ENCODE results near the gene FCAR.
"Not testable (repeated sequence)": the region's sequence is repeated elsewhere in the genome, so short reads cannot be mapped to it uniquely, and the experiment has no call there.

FCAR gene

DNA sequence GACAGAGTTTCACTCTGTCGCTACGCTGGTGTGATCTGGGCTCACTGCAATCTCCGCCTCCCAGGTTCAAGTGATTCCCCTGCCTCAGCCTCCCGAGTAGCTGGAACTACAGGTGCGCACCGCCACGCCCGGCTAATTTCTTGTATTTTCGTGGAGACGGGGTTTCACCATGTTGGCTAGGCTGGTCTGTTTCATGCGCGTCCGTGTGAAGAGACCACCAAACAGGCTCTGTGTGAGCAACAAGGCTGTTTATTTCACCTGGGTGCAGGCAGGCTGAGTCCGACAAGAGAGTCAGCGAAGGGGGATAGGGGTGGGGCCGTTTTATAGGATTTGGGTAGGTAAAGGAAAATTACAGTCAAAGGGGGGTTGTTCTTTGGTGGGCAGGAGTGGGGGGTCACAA, 20.1 kb downstream of the FCAR start:
- not testable (repeated sequence) for DNase-seq (ENCODE audit: low read depth)

GRCh38 chr19:54896036-54896435, 22.0 kb downstream of the FCAR start:
- no peak for DNase-seq (ENCODE audit: low read depth)

DNA sequence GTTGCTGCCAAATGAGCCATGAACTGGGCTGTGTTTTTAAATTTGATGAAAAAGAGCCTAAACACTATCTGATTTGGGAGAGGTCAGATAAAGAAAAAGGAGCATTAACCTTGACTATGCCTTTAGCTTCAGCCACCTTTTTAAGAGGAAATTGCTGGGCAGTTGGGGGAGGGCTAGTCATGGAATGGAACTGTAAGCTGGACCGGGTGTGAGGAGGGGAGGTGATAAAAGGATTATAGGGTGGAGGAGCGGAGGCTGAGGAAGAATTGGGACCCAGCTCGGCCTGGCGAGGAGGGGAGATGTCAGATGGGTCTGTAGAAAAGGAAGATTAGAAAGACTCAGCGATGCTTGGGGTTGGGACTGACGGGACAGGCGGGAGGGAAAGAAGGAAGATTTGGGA, 24.6 kb downstream of the FCAR start:
- not testable (repeated sequence) for DNase-seq (ENCODE audit: low read depth)

- not testable (repeated sequence) for DNase-seq (ENCODE audit: low read depth)
Observed at GRCh38 chr19:54899646-54900045, 25.6 kb downstream of the FCAR start.

GRCh38 chr19:54901153-54901552, 27.1 kb downstream of the FCAR start:
- DNase-seq (ENCODE audit: low read depth): not testable (repeated sequence)

DNA sequence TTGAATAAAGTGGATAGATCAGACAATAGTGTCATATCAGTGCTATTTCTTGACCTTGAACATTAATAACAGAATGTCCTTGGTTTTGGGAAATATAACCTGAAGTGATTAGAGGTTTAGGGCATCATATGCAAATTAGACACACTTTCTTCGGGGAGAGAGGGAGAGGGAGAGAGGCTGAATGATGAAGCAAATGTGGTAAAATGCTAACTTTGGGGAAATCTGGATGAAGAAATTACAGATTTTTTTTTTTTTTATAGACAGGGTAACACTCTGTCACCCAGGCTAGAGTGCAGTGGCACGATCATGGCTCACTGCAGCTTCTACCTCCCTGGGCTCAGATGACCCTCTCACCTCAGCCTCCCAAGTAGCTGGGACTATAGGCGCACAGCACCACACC, 28.0 kb downstream of the FCAR start:
- DNase-seq (ENCODE audit: low read depth): no peak

DNA sequence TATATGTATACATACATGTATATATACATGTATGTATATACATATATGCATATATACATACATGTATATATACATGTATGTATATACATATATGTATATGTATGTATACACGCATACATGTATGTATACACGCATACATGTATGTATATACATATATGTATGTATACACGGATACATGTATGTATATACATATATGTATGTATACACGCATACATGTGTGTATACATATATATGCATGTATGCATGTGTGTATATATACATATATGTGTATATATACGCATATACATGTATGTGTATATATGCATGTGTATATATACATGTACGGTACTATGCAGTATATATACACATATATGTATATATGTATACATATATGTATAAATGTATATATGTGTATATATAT, 29.3 kb downstream of the FCAR start:
- DNase-seq (ENCODE audit: low read depth): no peak

- not testable (repeated sequence) for DNase-seq (ENCODE audit: low read depth)
Observed at GRCh38 chr19:54904261-54904660, 30.2 kb downstream of the FCAR start.

DNA sequence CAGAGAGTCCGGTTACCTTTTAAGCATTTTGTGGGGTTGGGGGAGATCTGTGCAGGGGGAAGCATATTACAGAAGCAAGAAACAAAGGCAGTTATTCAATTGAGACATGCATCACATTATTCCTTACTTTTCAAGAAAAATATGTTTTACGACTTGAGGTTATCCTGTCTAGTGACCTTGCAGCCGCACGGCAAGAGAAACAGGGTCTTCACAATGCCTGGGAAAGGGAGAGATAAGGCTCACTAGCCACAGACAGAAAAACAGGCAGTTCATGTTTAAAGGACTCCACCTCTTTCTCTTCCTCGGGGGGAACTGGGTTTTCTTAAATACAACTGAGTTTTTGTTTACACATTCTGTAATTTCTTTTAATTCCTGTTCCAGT, 31.4 kb downstream of the FCAR start:
- DNase-seq (ENCODE audit: low read depth): peak; percentile 27

DNA sequence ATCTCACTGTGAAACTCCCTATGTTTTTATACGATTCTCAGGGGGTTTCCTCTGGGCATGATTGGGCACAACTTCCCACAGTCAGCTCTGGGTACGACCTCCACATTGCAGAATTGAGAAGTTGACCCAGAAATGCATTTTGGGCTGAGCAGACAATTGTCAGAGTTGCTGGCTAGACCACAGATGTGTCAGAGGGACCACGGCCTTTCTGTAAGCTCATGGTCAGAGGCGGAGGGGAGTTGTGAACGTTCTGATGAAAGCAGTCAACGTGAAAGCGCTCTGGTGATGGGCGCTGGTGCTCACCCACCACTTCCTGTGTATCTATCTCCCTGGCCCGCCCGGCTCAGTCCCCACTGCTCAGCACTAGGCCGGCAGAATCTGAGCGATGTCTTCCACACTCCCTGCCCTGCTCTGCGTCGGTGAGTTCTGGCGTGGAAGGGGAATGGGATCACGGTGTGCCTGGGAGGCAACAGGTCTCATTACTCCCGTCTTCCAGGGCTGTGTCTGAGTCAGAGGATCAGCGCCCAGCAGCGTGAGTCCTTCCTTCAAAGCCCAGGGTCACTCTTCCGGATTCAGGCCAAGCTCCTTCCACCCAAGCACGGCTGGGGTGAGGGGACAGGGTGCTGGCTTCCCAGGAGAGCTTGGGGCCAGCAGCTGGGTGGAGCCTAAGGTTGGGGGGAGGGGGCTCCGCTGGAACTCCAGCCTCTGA, 31.9 kb downstream of the FCAR start, which contains the start of gene NCR1:
TSS of gene NCR1 (plus strand) at position 346 of the 709 bp plus-strand sequence. CDS start at position 386, 40 bp downstream.
- peak; percentile 36 for DNase-seq (ENCODE audit: low read depth)

DNA sequence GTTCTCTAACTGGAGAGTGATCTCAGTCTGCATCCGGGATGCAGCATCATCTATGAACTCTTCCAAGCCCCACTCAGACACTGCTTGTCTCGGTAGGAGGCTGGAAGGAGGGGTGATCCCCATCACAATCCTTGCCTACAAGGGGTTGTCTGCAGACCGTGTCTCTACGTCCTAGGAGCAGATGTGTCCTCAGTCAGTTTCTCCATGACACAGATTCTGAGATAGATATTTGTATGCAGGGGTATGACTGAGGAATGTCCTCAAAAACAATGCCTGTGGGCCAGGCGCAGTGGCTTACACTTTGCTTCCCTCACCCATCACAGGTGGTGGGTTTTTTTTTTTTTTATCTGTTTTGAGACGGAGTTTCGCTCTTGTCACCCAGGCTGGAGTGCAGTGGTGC, 32.8 kb downstream of the FCAR start:
- no peak for DNase-seq (ENCODE audit: low read depth)

- not testable (repeated sequence) for DNase-seq (ENCODE audit: low read depth)
Observed at GRCh38 chr19:54907899-54908298, 33.9 kb downstream of the FCAR start.

- peak; percentile 29 for DNase-seq (ENCODE audit: low read depth)
Observed at GRCh38 chr19:54916822-54917221, 42.8 kb downstream of the FCAR start.

DNA sequence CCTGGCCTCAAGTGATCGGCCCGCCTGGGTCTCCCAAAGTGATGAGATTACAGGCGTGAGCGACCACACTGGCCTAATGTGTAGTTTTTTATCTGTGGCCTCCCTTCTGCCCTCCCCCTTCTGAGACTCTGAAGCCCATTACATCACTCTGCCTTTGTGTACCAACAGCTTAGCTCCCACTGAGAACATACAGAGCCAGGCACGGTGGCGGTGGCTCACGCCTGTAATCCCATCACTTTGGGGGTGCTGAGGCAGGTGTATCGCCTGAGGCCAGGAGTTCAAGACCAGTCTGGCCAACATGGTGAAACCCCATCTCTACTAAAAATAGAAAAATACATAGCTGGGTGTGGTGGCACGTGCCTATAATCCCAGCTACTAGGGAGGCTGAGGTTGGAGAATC, 44.5 kb downstream of the FCAR start:
- DNase-seq (ENCODE audit: low read depth): no peak

GRCh38 chr19:54919646-54920563, 45.9 kb downstream of the FCAR start:
- peak; percentile 14 for DNase-seq (ENCODE audit: low read depth)

DNA sequence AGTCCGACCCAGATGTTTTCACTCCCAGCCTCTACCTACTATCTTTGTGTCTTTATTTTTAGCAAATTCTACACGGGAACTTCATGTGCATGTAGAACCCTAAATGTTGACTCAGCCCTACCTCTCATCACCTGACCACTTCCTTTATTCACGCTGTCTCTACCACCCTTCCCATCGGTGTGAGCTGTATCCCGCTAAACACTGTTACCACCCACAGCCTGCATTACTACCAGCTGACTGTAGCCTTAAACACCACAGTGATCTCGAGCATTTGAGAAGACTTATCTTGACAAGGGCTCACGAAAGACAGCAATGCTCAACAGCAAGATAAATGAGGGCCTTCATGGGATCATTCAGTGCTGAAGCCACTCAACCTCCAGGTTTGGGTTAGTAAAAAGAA, 47.0 kb downstream of the FCAR start:
- no peak for DNase-seq (ENCODE audit: low read depth)

DNA sequence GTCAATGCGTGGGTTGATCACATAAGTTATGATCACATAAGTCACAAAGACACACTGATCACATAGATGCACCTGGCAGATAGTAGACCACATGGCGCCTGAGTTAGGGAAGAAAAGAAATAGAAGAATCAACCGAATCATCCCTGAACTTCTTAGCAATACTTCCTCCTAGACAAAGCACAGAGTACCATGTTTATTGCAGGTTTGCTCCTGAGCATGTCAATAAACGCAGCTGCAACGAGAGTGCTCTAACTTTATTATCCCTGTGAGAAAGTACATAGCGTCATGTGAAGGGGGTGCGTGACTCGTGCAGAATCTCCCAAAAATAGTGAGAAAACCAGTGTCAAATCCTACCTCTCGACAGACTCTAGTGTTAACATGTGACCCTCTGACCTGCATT, 49.2 kb downstream of the FCAR start:
- DNase-seq (ENCODE audit: low read depth): no peak

GRCh38 chr19:54928299-54928698, 54.3 kb downstream of the FCAR start:
- DNase-seq (ENCODE audit: low read depth): no peak

DNA sequence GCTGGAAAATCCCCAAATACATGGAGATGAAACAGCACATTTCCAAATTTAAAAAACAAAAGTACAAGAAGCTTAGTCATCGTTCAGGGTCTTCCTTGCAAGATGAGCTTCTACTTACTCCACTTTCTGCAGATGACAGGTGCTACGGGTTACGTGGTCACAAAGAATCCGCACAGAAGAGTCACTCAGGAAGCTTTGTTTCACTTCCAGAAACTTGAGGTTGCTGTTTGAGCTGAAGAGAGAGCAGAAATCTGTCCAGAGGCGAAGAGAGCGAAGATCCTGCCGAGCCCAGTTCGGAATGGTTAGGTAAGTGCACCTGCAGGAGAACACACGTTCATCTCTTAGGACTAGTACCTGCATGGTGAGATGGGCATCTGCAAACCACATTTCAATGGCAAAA, 63.9 kb downstream of the FCAR start:
- DNase-seq (ENCODE audit: low read depth): no peak

GRCh38 chr19:54938906-54939305, 64.9 kb downstream of the FCAR start:
- no peak for DNase-seq (ENCODE audit: low read depth)

DNA sequence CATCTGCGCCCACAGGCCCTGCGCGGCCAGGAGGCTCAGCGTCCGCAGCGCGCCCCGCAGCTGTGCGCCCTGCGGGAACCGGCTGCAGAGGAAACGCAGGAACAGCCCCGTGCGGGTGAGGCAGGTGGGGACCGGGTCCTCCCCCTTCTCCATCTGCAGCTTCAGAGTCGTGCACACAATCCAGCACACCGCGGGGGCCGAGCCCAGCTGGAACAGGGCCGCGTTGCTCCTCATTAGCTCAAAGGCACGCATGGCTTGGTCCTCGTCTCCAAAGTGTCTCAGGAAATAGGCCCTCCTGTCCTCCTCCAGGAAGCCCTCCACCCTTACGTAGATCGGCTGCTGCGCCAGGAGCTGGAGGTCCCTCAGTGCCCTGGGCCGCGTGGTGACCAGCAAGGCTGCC, 65.5 kb downstream of the FCAR start:
- not testable (repeated sequence) for DNase-seq (ENCODE audit: low read depth)
